Brain pericyte (primary cell): Measurements from ENCODE around the gene ZNF536.

Experiments
- DNase-seq: peaks from one replicate; pipeline ENCODE4 v3.0.0-alpha.2; 2012; ENCODE audit warnings: low read depth, low spot score

ZNF536 gene

GRCh38 chr19:30371960-30372824 lies at the start of gene ZNF536:
Gene ZNF536 (plus strand): TSS chr19:30372384. CDS start chr19:30443563, 71,179 bp downstream.
- DNase-seq, result no peak

GRCh38 chr19:30322641-30323320 lies 49.4 kb upstream of the ZNF536 start:
- no peak for DNase-seq

GRCh38 chr19:30323904-30324303 lies 48.3 kb upstream of the ZNF536 start:
- no peak for DNase-seq

GRCh38 chr19:30324982-30325381 lies 47.2 kb upstream of the ZNF536 start:
- DNase-seq, result no peak

GRCh38 chr19:30325676-30326392 lies 46.4 kb upstream of the ZNF536 start:
- no peak for DNase-seq

GRCh38 chr19:30326393-30326710 lies 45.8 kb upstream of the ZNF536 start:
- no peak for DNase-seq

GRCh38 chr19:30327331-30327730 lies 44.9 kb upstream of the ZNF536 start:
- DNase-seq, result no peak

GRCh38 chr19:30328096-30328495 lies 44.1 kb upstream of the ZNF536 start:
- no peak for DNase-seq

GRCh38 chr19:30330266-30330665 lies 41.9 kb upstream of the ZNF536 start:
- DNase-seq, result no peak

GRCh38 chr19:30332445-30333234 lies 39.5 kb upstream of the ZNF536 start:
- no peak for DNase-seq

- no peak for DNase-seq
Measured at GRCh38 chr19:30333291-30334065, 38.7 kb upstream of the ZNF536 start.

- DNase-seq, result no peak
Measured at GRCh38 chr19:30334841-30335240, 37.3 kb upstream of the ZNF536 start.

GRCh38 chr19:30335306-30335886 lies 36.8 kb upstream of the ZNF536 start:
- DNase-seq, result no peak

GRCh38 chr19:30336290-30336689 lies 35.9 kb upstream of the ZNF536 start:
- no peak for DNase-seq

GRCh38 chr19:30338041-30338456 lies 34.1 kb upstream of the ZNF536 start:
- no peak for DNase-seq

- DNase-seq, result no peak
Measured at GRCh38 chr19:30338878-30339623, 33.1 kb upstream of the ZNF536 start.

GRCh38 chr19:30339624-30340525 lies 32.3 kb upstream of the ZNF536 start:
- DNase-seq, result no peak

- DNase-seq, result no peak
Measured at GRCh38 chr19:30340771-30341561, 31.2 kb upstream of the ZNF536 start.
